H1 (cell line): ENCODE results near the gene SCART1. TPM values are rescaled to one million over a fixed set of nuclear protein-coding genes. Genes with fewer than 3 reads are reported as not detected.

Source experiments
- CBX8 ChIP-seq: fragments of 300-800, 300-1000 bp; sonication (generic); IDR thresholded peaks from 2 replicates; pipeline ENCODE4 v1.7.1; 2016; ENCODE audit warnings: low read depth, low read length, borderline replicate concordance
- polyA plus RNA-seq, 7 experiments: library from polyadenylated mRNA; depleted of rRNA in 3 of 7; stranded (reverse) in 5 of 7; unstranded in 2 of 7; fragments of >200 nt in 5 of 7; fragments of 200-250 nt in 2 of 7; gene quantifications; 1 replicate in 5 of 7; 2 replicates in 1 of 7; 4 replicates in 1 of 7; pipeline versions ENCODE4 v1.2.1 to v1.2.3, GENCODE V29; 2011 to 2013; ENCODE audit warnings: missing spikeins in 2 of 7, mixed read lengths in 2 of 7
- total RNA-seq: library from RNA; stranded (reverse); fragmentation: NEBNext Ultra II Directional; extraction: Animal tissue kit (Norgen Biotek cat#: 25700); gene quantifications from 2 replicates; pipeline ENCODE4 v1.2.1, GENCODE V29; 2021
- TF ChIP-seq, protein P1 (sequence below): IDR thresholded peaks from 2 replicates; pipeline ENCODE4 v1.6.1; 2012; ENCODE audit warnings: low read length, inconsistent platforms

Gene SCART1
- total and polyA plus RNA-seq, 2 of the 8 experiments (the other 6 are each of a cell fraction or from before 2014, with no cell fraction given) = 0.14 to 0.19 TPM

DNA sequence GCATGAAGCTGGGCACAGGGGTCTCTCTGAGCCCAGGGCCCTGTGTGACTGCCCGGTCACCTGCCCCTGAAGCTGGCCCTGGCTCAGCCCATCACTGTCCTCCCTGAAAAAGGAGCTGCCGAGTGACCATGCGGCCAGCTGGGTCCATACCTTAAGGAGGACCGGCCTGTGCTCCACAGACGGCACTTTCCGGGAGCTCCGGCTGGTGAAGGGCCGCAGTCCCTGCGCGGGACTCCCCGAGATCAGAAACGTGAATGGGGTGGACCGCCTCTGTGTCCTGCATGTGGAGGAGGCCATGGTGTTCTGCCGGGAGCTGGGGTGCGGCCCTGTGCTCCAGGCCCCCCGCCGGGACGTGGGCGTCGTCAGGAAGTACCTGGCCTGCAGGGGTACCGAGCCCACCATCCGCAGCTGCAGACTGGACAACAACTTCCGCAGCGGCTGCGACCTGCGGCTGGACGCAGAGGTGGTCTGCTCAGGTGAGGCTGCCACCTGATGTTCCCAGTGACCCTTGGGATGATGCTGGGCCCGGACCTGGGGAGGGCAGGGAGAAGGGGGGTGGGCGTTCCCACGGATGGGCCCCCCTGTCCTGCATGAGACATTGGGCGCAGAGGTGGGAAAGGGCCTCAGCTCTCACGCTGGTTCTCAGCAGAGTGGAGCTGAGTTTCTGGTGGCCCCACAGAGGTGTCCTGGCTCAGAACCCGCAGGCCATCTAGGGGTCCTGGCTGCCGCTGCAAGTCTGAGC, 3.5 kb downstream of the SCART1 start (continued):
- TF ChIP-seq, protein P1, sequence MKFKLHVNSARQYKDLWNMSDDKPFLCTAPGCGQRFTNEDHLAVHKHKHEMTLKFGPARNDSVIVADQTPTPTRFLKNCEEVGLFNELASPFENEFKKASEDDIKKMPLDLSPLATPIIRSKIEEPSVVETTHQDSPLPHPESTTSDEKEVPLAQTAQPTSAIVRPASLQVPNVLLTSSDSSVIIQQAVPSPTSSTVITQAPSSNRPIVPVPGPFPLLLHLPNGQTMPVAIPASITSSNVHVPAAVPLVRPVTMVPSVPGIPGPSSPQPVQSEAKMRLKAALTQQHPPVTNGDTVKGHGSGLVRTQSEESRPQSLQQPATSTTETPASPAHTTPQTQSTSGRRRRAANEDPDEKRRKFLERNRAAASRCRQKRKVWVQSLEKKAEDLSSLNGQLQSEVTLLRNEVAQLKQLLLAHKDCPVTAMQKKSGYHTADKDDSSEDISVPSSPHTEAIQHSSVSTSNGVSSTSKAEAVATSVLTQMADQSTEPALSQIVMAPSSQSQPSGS = no peak
- TF ChIP-seq CBX8 = no peak
